Measurements from ENCODE around the gene IFFO2.

DNA sequence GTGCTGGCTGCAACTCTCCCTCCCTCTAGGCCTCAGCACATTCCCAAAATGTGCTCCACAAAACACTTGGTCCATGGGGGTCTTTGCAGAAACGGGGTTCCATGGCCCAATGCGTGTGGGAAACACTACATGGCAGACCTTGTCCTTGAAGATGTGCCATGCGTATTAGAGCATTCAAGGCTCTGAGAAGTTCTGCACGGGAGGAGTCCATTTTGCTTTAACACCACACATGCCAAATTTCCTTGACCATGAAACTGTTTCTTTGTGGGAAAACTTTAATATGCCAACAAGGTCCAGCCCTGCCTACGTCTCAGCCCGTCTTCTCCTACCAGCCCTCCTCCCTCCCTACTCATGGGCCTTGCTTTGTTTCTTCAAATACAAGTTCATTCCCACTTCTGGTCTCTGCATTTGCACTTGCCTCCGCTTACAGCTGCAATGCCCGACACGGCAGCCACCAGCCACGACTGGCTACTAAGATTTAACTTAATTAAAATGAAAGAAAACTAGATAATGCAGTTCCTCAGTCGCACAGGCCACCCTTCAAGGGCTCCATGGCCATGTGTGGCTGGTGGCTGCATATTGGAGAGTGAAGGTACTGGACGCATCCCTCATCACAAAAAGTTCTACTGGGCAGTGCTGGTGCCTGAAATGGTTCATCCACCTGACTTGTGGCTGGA, 77.8 kb downstream of the IFFO2 start:
- no peak for TF ChIP-seq EZH2phosphoT487 (IDR thresholded peaks at IDR 0.05; ENCODE audit: unreplicated experiment)
- TF ChIP-seq, protein P1, sequence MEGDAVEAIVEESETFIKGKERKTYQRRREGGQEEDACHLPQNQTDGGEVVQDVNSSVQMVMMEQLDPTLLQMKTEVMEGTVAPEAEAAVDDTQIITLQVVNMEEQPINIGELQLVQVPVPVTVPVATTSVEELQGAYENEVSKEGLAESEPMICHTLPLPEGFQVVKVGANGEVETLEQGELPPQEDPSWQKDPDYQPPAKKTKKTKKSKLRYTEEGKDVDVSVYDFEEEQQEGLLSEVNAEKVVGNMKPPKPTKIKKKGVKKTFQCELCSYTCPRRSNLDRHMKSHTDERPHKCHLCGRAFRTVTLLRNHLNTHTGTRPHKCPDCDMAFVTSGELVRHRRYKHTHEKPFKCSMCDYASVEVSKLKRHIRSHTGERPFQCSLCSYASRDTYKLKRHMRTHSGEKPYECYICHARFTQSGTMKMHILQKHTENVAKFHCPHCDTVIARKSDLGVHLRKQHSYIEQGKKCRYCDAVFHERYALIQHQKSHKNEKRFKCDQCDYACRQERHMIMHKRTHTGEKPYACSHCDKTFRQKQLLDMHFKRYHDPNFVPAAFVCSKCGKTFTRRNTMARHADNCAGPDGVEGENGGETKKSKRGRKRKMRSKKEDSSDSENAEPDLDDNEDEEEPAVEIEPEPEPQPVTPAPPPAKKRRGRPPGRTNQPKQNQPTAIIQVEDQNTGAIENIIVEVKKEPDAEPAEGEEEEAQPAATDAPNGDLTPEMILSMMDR (conservative IDR thresholded peaks at IDR 0.05; ENCODE audit: low read depth in 2 of 2) = no peak
- TF ChIP-seq, protein P2, sequence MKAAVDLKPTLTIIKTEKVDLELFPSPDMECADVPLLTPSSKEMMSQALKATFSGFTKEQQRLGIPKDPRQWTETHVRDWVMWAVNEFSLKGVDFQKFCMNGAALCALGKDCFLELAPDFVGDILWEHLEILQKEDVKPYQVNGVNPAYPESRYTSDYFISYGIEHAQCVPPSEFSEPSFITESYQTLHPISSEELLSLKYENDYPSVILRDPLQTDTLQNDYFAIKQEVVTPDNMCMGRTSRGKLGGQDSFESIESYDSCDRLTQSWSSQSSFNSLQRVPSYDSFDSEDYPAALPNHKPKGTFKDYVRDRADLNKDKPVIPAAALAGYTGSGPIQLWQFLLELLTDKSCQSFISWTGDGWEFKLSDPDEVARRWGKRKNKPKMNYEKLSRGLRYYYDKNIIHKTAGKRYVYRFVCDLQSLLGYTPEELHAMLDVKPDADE (IDR thresholded peaks at IDR 0.05) = no peak
